MV-4-11 (cell line): Measurements from ENCODE around the gene PTPDC1.
A peak's percentile ranks its signal among the peaks of the same experiment; 100 is the strongest.

Experiments used
- DNase-seq: peaks from one replicate; lab custom pipeline; 2025; lab: John Stamatoyannopoulos, UW

Gene PTPDC1

DNA sequence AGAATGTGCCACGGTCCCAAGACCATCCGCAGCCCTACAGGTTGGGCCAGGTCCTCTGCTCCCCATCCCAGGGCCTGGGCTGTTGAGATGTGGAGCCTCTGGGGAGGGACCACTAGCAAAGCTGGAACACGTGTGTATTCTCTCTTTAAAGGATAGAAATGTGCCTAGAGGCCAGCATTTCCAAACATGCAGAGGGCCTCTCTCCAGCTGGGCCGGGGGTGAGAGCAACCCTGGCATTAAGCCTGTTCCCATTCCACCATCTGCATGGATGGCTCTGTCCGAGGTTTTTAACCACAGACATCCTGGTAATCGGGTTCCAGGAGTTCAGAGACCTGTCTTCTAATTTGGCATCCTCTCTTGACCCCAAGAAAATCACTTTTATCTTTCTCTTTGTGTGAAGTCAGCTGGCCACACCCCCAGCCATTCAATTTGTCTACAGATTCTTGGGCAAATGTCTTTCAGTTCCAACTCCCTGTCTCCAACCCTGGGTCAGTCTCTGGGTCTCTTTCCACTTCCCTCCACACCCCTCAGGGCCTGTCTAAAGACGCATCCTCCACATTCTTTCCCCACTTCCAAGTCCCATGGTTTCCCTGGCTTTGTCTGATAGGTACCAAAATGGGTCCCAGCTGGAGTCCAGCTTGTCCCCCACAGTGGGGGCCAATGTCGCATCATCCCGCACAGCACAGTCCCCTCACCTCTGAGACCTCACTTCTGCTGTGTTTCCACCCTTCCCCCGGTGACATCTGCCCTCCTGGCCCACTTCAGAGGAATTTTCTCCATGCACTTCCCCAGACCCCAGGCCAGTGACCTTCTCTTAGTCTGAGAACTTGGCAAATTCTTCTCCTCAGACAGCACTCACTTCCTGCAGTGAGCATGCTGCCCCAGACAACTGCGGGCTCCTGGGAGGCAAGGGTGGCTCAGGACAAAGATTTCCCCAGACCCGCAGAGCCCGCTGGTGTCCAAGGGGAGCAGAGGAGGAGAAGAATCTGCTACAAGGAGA is 56.8 kb downstream of the PTPDC1 start:
- no peak for DNase-seq

GRCh38 chr9:94142353-94142752 is 58.1 kb downstream of the PTPDC1 start:
- DNase-seq, result no peak

DNA sequence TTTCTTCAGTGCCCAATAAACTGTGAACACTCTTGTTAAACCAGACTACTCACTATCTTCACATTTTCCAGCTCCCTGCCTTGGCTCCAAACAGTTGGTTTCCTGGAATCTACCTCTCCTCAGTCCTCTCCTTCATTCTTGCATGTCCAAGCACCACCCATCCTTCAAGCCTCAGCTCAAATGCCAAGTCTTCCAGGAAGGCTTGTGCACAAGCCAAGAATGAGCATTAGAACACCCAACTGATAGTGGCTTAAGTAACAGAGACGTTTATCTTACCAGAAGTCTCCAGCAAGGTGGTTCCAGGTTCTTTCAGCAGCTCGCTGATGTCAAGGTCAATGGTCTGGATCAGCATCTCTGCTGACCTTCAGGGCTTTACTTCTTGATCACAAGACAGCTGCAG is 60.1 kb downstream of the PTPDC1 start:
- DNase-seq, result no peak

GRCh38 chr9:94145640-94146039 is 61.4 kb downstream of the PTPDC1 start:
- no peak for DNase-seq

DNA sequence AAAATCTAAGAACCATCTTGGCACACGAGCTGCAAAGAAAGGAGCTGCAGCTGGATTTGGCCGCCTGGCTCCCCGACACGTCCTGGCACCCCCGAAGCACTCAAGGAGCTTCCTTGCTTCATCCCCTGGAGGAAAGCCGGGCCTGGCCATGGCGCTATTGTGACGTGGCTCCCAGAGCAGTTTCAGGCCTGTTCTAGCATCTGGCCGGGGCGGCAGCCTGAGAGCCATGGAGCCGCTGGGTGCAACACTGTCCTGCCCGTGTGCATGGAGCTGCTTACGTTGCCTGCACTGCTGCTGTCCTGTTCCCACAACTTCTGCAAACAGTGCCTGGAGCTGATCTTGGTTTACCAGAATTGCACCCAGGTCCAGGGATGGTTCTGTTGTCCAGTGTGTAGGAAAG is 63.5 kb downstream of the PTPDC1 start:
- DNase-seq, result no peak

DNA sequence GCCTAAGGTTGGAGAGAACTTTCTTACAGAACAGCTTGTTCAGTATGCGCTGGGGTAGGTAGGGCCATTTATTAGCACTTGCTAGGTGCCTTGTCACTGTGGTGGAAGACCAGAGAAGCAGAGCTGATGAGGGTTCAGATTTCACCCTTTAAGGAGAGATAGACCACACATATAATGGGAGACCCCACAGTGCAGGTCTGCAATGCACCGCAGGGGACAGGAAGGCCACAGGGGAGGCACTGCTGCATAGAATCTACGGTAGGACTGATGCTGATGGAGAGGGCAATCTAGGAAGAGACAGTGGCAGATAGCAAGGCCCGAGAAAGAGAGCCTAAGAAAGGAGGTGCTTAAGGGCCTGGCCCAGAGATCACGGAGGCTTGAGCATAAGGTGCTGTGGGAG is 64.2 kb downstream of the PTPDC1 start:
- DNase-seq, result no peak

GRCh38 chr9:94149696-94150095 is 65.4 kb downstream of the PTPDC1 start:
- no peak for DNase-seq

- DNase-seq, result no peak
These were observed 66.1 kb downstream of the PTPDC1 start for GRCh38 chr9:94150279-94150828.

DNA sequence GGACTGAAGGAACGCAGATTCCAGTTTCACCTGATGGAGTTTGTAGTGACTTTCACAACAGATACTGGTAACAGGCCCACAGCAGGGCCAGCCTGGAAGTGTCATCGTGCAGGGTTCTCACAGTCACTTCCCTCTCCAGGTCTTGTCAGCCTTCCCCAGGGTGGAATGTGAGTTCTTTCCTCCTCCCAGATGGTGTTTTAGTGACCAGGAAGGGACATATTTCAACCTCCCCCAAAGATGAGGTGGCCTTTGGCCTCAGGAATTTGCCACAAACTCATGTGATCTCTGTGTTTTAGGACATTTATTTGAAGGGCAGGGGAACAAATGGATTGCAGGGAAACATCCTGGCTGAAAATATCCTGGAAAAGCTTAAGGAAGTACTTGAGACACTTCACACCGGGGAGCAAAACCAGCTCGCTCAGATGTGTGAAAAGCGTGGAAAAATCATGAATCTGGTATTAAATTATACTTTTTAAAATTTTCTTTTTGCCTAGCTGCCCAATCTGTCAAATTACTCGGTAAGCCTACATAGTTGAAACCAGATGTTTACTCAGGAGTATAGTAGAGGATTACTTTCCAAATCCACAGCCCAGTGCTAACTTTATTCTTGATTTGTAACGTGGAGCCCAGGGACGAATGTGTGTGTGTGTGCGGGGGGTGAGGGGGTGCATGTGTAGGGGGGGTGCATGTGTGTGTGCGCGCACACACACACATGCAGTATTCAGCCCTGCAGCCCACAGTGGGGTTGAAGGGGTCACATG is 66.8 kb downstream of the PTPDC1 start:
- no peak for DNase-seq

- no peak for DNase-seq
These were observed 69.6 kb downstream of the PTPDC1 start for GRCh38 chr9:94153905-94154304.

DNA sequence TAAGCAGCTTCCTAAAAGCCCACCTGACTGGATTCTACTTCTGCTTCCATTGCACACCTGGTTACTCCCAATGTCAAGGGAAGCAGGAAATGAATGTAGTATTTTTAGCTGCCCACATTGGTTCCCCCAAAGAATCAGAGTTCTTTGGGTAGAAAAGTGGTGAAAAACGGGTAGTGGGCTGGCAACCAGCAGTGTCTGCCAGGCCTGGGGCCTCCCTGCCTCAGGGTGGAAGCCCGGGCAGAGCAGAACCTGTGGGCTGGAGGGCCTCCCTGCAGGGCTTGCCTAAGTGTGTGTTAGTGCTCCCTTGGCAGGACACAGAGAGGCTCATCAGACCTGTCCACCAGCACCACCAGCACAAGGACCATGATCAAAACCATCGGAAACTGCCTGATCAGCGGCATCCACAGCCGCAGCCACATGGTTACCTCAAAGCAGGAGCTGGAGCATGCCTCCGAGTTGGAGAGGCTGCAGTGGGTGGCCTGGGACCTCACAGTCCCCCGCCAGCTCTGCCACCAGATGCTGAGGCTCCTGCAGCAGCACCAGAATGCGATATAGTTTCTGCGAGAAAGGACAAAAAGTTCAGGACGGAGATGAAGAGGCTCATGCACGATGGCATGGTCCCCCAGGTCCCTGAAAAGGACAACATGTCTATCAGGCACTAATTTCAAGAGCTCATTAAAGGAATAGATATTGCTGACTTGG is 72.2 kb downstream of the PTPDC1 start:
- DNase-seq, result no peak

GRCh38 chr9:94157050-94157801 is 73.0 kb downstream of the PTPDC1 start:
- peak; percentile 23 for DNase-seq
